ENCODE data around the gene GPNMB.

GRCh38 chr7:23200331-23200730 lies 46.2 kb upstream of the GPNMB start:
- TF ChIP-seq POLR2A (IDR thresholded peaks at IDR 0.05) (no peak), EP300 (IDR thresholded peaks at IDR 0.05) (no peak)
